C4-2B (cell line): Measurements from ENCODE around the gene XXYLT1.

Experiments used
- CTCF ChIP-seq: fragments of 450-650 bp; conservative IDR thresholded peaks from 2 replicates; pipeline ENCODE4 v1.5.1; 2017; ENCODE audit warnings: mild to moderate bottlenecking
- ZFX ChIP-seq: fragments of 450-650 bp; IDR thresholded peaks from 2 replicates; pipeline ENCODE4 v1.6.1; 2017

GRCh38 chr3:195160908-195161434 is 110.0 kb downstream of the XXYLT1 start:
- TF ChIP-seq CTCF (no peak), ZFX (no peak)
